Activated T-cell treated with anti-CD3 and anti-CD28 coated beads, Interleukin-2, amount 50 U/mL, for 72 hours (primary cell): ENCODE results near the gene COQ10A. TPM values are rescaled to one million over a fixed set of nuclear protein-coding genes. Genes with fewer than 3 reads are reported as not detected.
"Not testable (repeated sequence)": the region's sequence is repeated elsewhere in the genome, so short reads cannot be mapped to it uniquely, and the experiment has no call there.

Experiments
- ATAC-seq, 2 donors: fragments of 150-1000 bp; cut with Tn5 transposase; replicated peaks in 1 of 2; 2 replicates each; pipeline ENCODE4 v1.10.0; 2021; ENCODE audit warnings: moderate library complexity in 2 of 2, mild to moderate bottlenecking in 1 of 2
- DNase-seq, 2 donors: peaks; one replicate each; pipeline ENCODE4 v3.0.0; 2021 to 2022; ENCODE audit warnings: mixed read lengths in 1 of 2
- H3K27ac Mint-ChIP-seq: one replicate; pipeline ENCODE4 v1.8.0; 2022; ENCODE audit warnings: mild to moderate bottlenecking, moderate library complexity, mixed read lengths
- H3K27me3 Mint-ChIP-seq: one replicate; pipeline ENCODE4 v1.8.0; 2022; ENCODE audit warnings: low read depth, mixed read lengths
- H3K36me3 Mint-ChIP-seq, 2 donors: one replicate each; pipeline ENCODE4 v1.8.0; 2022; ENCODE audit warnings: mixed read lengths in 2 of 2, mild to moderate bottlenecking in 1 of 2; ENCODE audit not compliant: insufficient read depth in 2 of 2
- H3K4me1 Mint-ChIP-seq: one replicate; pipeline ENCODE4 v1.8.0; 2022; ENCODE audit warnings: low read depth, mixed read lengths
- H3K4me3 Mint-ChIP-seq, 2 donors: one replicate each; pipeline ENCODE4 v1.8.0; 2022; ENCODE audit warnings: mild to moderate bottlenecking in 2 of 2, mixed read lengths in 2 of 2, moderate library complexity in 2 of 2
- H3K9me3 Mint-ChIP-seq, 2 donors: one replicate each; pipeline ENCODE4 v1.8.0; 2022; ENCODE audit warnings: mixed read lengths in 2 of 2
- total RNA-seq, 2 donors: library from RNA; stranded (reverse); gene quantifications; one replicate each; pipeline ENCODE4 v1.2.3, GENCODE V29; 2022

Gene COQ10A
- total RNA-seq, 2 donors from 2014 or later = 5.9 to 7.3 TPM

DNA sequence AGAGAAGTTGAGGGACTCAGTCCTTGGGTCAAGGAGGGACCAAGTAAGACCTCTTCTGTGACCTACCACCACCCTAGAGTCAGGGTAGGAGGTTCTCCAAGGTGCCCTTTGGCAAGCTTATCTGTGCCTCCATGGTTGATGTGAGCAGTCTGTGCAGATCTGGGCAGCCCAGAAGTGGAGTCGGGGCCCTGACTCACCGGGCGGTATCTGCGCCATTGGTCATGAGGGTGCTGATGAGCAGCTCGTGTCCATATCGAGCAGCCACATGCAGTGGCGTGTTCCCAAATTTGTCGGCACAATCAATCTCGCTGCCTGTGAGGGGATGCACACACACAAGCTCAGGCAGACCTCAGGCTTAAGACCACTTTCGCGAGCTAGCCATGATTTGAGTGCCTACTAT is 13.7 kb upstream of the COQ10A start:
- no peak overlapping the region for H3K4me3 Mint-ChIP-seq
- DNase-seq (no peak), ATAC-seq (no peak)
- peaks cover 22% of the 10 kb centered on the region for H3K4me1 Mint-ChIP-seq
- no peak overlapping the region for H3K27ac Mint-ChIP-seq
- no peaks in the 10 kb centered on the region for H3K27me3 Mint-ChIP-seq
- no peaks in the 10 kb centered on the region for H3K9me3 Mint-ChIP-seq
- H3K36me3 Mint-ChIP-seq = peaks cover 0 to 21% of the 10 kb centered on the region in 2 donors

DNA sequence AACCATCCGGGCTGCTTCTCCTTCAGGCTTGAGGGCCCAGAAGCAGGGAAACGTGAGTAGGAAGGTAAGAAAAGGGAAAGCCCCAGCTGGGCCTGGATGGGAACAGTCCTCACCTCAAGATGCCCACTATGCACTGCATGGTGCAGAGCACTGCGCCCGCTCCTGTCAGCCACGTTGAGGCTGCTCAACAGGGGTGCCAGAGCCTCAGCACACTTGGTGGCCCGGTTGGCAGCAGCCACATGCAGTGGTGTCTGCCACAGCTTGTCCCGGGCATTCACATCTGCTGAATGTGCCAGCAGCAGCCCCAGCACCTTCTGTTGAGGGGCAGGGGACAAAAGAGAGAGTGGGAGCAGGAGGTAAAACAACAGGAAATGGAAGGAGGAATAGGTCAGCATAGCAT is 11.1 kb upstream of the COQ10A start:
- DNase-seq = no peak
- peaks cover 0 to 19% of the 10 kb centered on the region in 2 donors for H3K36me3 Mint-ChIP-seq
- no peaks in the 10 kb centered on the region for H3K27me3 Mint-ChIP-seq
- ATAC-seq = no peak
- peaks cover 27% of the 10 kb centered on the region for H3K4me1 Mint-ChIP-seq
- no peak overlapping the region for H3K27ac Mint-ChIP-seq
- no peaks in the 10 kb centered on the region for H3K9me3 Mint-ChIP-seq
- no peak overlapping the region for H3K4me3 Mint-ChIP-seq

DNA sequence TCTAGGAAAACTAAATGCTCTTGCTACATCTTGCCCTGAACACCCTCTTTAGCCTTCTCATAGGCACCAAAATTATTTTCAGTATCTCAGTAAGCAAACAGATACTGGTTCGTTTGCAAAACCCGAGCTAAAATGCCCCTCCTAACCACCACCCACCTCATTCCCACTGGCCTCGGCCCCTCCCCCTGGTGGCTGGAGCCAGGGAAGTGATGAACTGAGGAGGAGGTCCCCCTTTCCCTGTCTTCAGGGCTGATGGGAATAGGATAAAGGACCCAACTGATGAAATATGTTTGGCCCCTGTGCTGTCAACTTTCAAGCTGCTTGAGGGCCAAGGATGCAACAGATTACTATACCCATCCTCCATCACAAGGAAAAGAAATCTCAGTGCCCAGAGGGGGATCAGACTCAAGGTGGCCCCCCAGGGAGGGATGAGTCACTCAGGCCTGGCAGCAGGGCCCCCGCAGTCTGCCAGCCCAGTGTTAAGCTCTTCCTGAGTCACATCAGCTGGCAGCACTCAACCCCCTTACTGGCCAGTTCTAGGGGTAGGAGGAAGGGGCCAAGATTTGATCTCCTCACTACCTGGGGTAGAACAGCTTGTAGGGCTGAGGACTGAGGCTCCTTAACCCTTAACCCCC is 10.3 kb upstream of the COQ10A start:
- DNase-seq (no peak), ATAC-seq (no peak)
- Mint-ChIP-seq H3K36me3 (peaks cover 0 to 19% of the 10 kb centered on the region in 2 donors), H3K4me1 (peaks cover 27% of the 10 kb centered on the region), H3K27me3 (no peaks in the 10 kb centered on the region), H3K27ac (no peak overlapping the region), H3K9me3 (no peaks in the 10 kb centered on the region), H3K4me3 (peak overlapping the region; percentile 81 to 90)

DNA sequence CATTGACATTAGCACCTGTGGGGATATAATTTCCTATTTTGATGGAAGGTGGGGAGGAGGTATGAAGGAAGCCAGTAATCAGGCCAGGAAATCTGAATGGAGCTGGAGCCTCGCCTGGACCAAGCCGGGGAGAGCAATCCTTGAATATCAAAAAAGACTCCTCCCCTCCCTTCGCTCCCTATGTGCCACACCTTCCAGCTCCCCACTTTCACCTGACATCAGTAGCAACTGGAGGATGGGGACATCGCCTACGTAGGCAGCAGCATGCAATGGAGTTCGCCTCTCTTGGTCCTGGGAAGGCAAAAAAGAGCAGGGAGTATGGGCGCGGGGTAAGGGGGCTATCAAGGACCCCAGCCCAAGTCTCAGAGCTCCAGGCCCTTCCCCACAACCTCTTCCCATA is 9.7 kb upstream of the COQ10A start:
- DNase-seq = no peak
- peaks cover 27% of the 10 kb centered on the region for H3K4me1 Mint-ChIP-seq
- no peaks in the 10 kb centered on the region for H3K9me3 Mint-ChIP-seq
- no peak for ATAC-seq
- H3K27me3 Mint-ChIP-seq = no peaks in the 10 kb centered on the region
- no peak overlapping the region for H3K27ac Mint-ChIP-seq
- peaks cover 0 to 15% of the 10 kb centered on the region in 2 donors for H3K36me3 Mint-ChIP-seq
- peak overlapping the region; percentile 81 to 90 for H3K4me3 Mint-ChIP-seq

DNA sequence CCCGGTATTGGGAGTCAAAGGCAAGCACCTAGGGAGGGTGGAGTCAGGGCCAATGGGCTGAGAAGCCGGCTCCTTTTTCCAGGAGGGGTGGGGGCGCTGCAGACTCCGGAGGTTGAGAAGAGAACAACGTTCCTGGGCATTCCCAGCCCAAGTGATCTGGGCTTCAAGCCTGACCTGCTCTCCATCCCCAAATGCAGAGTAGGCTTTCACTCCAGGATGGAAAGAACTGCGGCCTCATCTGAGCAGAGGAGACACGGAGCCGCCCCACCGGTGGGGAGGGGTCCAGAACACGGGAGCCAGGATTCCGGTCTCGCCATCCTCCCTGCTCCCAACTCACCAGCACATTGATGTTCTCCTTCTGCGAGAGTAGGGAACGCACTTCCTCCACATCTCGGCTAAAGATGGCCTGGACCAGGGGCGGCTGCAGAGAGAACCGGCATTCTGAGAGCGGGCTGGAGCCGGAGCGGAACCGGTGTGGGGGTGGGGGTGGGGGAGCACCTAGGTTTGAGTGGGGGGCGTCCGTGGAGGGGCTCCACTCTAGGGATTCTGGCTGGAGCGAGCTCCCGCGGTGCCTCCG is 9.2 kb upstream of the COQ10A start:
- Mint-ChIP-seq H3K4me1 (peaks cover 27% of the 10 kb centered on the region), H3K27ac (no peak overlapping the region), H3K4me3 (peak overlapping the region; percentile 81 to 90), H3K36me3 (peaks cover 0 to 11% of the 10 kb centered on the region in 2 donors), H3K9me3 (no peaks in the 10 kb centered on the region), H3K27me3 (no peaks in the 10 kb centered on the region)
- DNase-seq = no peak
- peak in 1 of 2 donors; percentile 28 for ATAC-seq

DNA sequence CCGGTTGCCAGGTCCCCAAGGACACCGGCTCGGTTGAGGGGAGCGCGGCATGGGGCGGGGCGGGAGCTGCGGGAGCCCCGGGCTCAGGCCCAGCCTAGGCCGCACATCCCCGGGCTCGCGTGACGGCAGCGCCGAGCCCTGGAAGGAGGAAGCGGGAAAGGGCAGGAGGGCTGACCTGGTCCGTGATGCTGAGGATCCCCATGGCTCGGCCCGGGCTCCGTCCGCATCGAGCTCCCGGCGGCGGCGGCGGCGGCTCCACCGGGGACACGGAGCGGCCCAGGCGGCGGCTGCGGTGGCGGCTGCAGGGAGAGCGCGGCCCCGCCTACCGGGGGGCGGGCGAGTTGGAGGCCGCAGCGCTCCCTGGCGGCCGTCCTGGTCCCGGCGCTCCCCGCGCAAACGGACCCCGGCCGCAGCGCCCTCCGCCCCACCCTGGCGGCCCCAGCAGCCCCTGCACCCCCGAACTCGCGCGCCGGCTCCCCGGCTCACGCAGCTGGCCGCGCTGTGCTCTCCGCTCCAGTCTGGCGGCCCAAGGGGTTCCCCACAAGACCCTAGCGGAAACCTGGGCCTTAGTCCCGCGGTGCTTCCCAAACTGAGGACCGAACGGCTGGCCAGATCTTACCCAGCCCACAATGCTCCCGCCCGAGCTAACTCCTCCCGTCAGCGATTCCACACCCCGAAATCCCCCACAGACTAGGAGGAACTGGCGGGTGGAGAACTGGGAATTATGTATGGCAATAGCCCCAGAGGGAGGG is 8.5 kb upstream of the COQ10A start, which contains the start of gene ANKRD52:
Gene ANKRD52 (minus strand): TSS at position 317 of the 752 bp plus-strand sequence. CDS start 115 bp downstream, at position 202.
- DNase-seq = peak; percentile 87 to 91
- Mint-ChIP-seq H3K4me1 (peaks cover 27% of the 10 kb centered on the region), H3K9me3 (no peaks in the 10 kb centered on the region), H3K4me3 (peak within 1 kb of the TSS; percentile 92), H3K27me3 (no peaks in the 10 kb centered on the region), H3K27ac (peak within 1 kb of the TSS; percentile 47), H3K36me3 (peaks cover 0 to 8% of the 10 kb centered on the region in 2 donors)
- ATAC-seq = peak; percentile 98

DNA sequence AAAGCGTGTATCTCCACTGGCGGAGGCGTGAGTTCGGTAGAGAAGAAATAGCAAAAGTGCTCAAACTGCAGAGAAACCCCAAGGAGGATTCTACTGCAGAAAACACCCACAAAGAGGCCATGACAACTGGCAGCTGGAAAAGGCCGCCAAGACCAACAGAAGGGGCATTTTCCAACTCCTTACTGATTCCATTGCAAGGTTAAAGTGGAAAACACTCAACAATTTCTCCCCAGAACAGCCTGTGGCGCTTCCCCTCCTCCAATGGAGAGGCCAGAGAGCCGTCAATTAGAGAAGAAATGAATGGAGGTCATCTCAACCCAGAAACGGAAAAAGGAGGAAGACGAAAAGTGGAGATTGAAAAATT is 7.9 kb upstream of the COQ10A start:
- ATAC-seq = no peak
- Mint-ChIP-seq H3K36me3 (peaks cover 0 to 7% of the 10 kb centered on the region in 2 donors), H3K4me3 (peak overlapping the region; percentile 92), H3K27ac (peak overlapping the region; percentile 47), H3K27me3 (no peaks in the 10 kb centered on the region), H3K9me3 (no peaks in the 10 kb centered on the region), H3K4me1 (peaks cover 27% of the 10 kb centered on the region)
- no peak for DNase-seq

DNA sequence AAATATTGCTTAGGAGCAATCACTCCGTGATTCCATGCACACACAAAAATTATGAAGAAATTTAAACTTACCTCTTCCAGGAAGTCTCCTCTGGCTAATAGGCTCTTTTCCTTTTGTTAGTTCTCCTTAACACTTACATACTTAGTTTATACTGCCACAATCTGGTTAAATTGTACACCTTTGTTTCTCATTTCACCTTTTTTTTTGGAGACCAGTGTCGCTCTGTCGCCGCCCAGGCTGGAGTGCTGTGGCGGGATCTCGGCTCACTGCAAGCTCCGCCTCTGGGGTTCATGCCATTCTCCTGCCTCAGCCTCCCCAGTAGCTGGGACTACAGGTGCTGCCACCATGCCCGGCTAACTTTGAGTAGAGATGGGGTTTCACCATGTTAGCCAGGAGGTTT is 6.4 kb upstream of the COQ10A start:
- no peaks in the 10 kb centered on the region for H3K9me3 Mint-ChIP-seq
- no peaks in the 10 kb centered on the region for H3K27me3 Mint-ChIP-seq
- no peak overlapping the region for H3K4me3 Mint-ChIP-seq
- H3K4me1 Mint-ChIP-seq = peaks cover 23% of the 10 kb centered on the region
- DNase-seq (no peak), ATAC-seq (no peak)
- peaks cover 0 to 3% of the 10 kb centered on the region in 2 donors for H3K36me3 Mint-ChIP-seq
- no peak overlapping the region for H3K27ac Mint-ChIP-seq

DNA sequence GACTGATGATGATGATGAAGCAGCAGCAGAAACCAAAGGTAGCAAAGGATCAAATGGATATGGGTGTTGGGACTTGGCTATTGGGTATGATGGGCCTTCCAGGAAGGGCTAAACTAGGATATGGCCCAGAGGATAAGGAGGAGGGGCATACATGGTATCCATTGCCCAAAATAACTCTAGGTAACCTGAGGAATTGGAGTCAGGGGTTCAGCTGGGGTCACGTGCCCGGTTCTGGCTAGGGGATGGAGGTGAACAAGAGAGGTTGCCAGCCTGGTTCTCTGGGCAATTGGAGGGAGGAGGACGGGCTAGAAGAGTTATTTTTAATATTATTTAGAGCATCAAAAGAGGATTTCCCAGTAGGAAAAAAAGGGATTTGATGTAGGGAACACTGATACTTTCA is 5.8 kb upstream of the COQ10A start:
- no peak for DNase-seq
- Mint-ChIP-seq H3K36me3 (peaks cover 0 to 2% of the 10 kb centered on the region in 2 donors), H3K4me1 (peaks cover 21% of the 10 kb centered on the region), H3K9me3 (no peaks in the 10 kb centered on the region), H3K4me3 (no peak overlapping the region), H3K27ac (no peak overlapping the region), H3K27me3 (no peaks in the 10 kb centered on the region)
- ATAC-seq = no peak

DNA sequence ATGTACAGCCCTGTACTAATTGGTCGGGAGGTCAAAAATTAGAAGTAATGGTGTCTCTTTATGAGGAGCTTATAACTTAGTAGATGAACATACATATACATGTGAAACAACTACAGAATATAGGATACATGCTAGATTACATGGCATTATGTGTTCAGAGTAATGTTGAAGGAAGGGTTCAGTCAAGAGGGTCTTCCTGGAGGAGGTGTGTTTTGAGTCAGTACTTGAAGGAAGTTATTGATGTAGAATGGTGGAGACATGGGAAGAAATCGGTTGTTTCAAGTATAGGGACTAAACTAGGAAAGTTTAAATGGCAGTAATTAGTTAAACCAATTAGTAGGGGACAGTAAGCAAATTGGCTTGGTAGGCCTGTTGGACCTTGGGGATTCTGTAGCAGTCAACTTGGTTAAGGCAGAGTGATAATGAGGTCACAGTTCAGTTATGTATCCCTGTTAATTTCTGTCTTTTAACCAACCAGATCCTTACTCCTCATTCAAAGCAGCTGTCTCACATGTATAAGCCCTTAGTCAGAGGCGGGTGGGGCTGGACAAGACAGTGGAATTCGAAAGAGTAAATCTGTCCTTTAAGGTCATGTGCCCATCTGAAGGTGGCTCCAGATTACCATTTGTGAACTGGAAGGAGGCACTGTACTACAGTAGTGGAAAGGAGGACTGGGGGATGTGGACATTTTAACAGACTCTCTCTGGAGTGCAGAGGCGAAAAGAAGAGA is 5.1 kb upstream of the COQ10A start:
- H3K27ac Mint-ChIP-seq = no peak overlapping the region
- no peaks in the 10 kb centered on the region for H3K9me3 Mint-ChIP-seq
- no peaks in the 10 kb centered on the region for H3K27me3 Mint-ChIP-seq
- ATAC-seq (no peak), DNase-seq (no peak)
- no peaks in the 10 kb centered on the region for H3K36me3 Mint-ChIP-seq
- peaks cover 19% of the 10 kb centered on the region for H3K4me1 Mint-ChIP-seq
- H3K4me3 Mint-ChIP-seq = no peak overlapping the region

DNA sequence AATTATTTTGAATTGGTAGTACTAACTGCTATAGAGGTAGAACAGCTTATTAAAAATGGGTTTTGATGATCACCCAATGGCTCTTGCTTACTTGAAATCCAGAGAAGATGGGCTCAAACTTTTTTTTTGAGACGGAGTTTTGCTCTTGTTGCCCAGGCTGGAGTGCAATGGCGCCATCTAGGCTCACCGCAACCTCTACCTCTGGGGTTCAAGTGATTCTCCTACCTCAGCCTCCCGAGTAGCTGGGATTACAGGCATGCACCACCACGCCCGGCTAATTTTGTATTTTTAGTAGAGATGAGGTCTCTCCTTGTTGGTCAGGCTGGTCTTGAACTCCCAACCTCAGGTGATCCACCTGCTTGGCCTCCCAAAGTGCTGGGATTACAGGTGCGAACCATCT is 3.8 kb upstream of the COQ10A start:
- H3K4me3 Mint-ChIP-seq, H3K27me3 Mint-ChIP-seq, H3K36me3 Mint-ChIP-seq: not testable (repeated sequence)

DNA sequence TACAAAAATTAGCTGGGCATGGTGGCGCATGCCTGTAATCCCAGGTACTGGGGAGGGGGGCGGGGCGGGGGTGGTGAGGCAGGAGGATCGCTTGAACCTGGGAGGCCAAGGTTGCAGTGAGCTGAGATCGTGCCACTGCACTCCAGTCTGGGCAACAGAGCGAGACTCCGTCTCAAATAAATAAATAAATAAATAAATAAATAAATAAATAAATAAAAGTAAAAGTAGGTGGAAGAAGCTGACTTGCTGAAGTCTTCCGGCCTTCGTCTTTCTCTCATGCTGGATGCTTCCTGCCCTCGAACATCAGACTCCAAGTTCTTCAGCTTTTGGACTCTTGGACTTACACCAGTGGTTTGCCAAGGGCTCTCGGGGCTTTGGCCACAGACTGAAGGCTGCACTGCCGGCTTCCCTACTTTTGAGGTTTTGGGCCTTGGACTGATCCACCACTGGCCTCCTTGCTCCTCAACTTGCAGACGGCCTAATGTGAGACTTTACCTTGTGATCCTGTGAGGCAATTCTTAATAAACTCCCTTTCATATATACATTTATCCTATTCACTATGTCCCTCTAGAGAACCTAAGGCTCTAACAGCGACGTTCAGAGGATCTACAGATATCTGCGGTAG is 562 bp upstream of the COQ10A start:
- peaks cover 16% of the 10 kb centered on the region for H3K4me1 Mint-ChIP-seq

More for the DNA sequence above, 3.8 kb upstream of the COQ10A start:
- not testable (repeated sequence) for H3K9me3 Mint-ChIP-seq, ATAC-seq, H3K27ac Mint-ChIP-seq
- peak in 1 of 2 donors; percentile 14 for DNase-seq
- H3K4me1 Mint-ChIP-seq = peaks cover 19% of the 10 kb centered on the region

More for the DNA sequence above, 562 bp upstream of the COQ10A start:
- not testable (repeated sequence) for H3K36me3 Mint-ChIP-seq, H3K9me3 Mint-ChIP-seq, DNase-seq, ATAC-seq, H3K27me3 Mint-ChIP-seq
- H3K4me3 Mint-ChIP-seq = peak overlapping the region; percentile 97 to 98
- peak overlapping the region; percentile 95 for H3K27ac Mint-ChIP-seq
